GM19328 (cell line): Measurements from ENCODE around the gene OXGR1.
"Not testable (repeated sequence)": the region's sequence is repeated elsewhere in the genome, so short reads cannot be mapped to it uniquely, and the experiment has no call there.

Experiments used
- ATAC-seq: cut with Tn5 transposase; IDR thresholded peaks from one replicate; pipeline ENCODE4 v1.9.1; 2021; ENCODE audit warnings: mild to moderate bottlenecking, moderate library complexity; ENCODE audit not compliant: unreplicated experiment

The OXGR1 gene

DNA sequence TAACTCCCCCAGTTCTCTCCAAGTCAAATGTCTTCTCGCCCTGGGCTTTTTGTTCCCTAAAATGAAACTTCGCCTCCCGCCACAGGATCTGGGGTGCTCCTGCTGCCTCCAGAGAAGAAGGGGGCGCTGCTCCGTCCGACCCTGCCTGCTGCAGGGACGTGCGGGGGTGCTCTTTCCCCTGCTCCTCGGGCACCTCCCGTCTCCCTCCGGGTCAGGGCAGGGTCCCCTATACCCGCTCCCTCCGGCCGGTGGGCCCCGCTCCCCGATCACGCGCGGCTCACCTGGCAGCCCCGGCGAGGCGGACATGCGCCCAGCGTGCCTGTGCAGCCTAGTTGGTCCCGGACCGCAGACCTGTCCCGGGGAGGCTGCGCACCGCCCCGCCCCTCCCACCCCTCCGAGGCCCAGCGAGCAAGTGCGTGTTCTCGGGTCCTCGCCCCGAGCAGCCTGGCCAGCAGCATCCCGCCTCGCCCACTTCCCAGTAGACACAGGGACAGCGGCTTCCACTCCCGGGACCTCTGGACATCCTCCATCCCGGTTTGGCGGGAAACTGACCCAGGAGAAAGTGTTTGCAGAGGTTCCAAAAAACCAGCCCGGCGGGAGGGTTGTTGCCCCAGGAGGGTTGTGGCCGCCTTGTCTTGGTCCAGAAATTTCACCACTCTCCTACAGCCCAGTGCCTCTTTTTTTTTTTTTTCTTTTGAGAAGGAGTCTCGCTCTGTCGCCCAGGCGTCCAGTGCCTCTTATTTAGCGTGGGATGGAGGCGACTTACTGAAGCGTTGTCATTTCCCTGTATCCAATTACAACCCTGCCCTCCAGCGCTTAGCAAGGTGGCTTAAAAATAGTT is at the start of gene OXGR1:
Gene OXGR1, minus strand, starts transcription at position 460 of the 841 bp plus-strand sequence. CDS start 6,717 bp downstream, outside the sequence.
- ATAC-seq, result no peak

DNA sequence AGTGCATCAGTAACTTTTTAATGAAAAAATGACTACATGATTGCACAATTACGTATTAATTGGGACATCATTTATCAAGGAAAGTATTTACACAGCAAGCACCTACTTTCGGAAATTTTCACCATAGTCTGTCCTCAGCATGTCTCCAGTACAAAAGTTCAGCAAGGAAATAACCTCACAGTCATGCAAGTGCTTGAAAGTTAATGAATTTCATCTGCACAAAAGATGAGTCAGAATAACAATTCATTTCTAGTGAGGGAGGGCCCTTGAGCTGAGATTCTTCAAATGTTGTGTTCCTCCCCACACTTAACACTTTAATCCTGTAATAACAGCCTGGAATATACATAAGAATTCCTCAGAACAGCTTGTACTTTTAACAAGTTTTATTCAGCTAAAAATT is 49.0 kb upstream of the OXGR1 start:
- ATAC-seq, result no peak

DNA sequence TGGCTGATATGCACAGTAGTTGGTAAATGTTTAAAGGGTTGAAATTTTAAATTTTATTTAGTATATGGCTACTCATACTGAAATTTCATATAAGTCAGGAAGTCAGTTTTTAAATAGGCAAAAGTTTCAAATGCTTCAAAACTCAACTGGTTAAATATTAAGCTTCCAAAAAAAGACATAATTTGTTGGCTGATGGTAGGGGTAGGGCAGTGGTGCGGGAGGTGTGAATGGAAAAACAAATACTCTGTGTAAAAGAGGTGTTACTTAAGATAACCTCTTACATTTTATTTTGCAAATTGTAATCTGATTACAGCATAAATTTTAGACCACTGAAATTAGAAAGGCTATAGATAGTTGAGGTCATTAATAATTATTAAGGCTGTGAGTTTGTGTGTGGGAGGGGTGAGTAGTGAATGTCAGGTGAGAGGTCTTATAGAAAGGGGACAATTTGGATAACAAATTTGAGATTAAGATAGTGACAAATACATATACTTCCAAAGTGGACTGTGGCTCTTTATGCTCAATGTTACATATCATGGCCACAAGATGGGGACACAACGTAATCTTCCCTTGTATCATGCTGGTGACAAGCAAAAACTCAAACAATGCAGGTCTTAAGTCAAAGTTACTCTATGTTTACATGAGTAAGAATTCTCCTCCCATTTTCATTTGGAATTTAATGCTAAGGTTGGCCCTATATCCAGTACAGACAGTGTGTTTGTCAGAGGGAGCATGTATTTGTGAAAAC is 36.6 kb upstream of the OXGR1 start:
- no peak for ATAC-seq

DNA sequence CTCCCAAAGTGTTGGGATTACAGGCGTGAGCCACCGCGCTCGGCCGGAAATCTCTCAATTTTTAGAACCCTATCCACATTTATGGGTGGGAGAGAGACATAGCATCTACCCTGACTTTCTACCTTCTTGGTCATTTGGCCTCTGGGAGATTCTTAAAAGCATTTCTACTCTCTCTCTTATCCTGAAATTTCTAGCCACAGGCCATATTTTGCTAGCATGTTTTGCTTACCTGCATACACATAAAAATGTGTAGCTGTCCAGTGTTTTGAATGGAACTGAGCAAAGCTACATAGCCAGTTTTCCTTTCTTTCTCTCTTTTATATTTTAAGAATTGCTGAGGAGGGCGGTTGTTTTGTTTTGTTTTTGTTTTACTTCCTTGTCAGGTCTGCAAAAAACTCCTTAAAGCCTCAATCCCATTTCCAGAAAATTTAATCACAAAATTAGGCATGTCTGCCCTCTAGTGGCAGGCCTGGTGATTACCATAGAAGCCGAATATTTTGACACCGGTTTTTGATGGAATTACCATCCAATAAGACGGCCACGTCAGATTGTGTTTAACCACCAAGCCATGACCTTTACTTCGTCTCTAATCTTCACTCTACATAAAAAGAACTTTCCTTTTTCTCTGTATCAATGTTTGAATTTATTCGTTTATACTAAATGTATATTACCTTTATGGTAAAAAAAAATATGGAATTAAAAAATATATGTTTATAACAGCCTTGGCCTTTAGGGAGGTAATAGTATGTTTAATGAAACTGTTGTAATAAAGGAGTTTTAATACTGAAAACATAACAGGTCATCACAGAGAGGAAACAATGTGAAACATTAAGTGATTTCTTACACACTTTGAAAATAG is 34.4 kb upstream of the OXGR1 start:
- no peak for ATAC-seq

GRCh38 chr13:97027162-97027554 is 32.9 kb upstream of the OXGR1 start:
- no peak for ATAC-seq

DNA sequence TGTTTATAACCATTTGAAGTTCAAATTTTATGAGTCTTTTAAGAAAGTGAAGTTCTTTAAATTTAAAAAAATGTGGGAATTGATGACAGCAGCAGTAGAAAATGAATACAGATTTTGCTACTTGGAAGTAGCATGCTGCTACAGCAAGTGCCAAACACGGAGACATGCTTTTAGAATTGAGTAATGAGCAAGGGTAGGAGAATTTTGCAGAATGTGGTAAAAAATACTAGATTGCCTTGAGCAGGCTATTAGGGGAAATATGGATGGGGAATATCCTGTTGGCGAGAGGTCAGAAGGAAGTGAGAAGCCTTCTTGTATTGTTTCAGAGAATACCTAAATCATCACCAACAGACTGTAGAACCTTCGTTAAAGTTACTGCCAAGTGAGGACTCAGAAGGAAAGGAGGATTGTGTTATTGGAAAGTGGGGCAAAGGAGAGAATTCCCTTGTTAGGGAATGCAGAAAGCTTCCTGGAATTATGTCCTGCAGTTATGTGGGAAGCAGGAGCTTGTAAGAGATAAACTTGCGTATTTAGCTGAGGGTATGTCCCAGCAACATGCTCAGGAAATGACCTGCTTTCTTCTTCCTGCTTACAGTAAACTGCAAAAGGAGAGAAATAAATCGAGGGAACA is 32.4 kb upstream of the OXGR1 start:
- ATAC-seq, result no peak

- ATAC-seq, result not testable (repeated sequence)
These were observed 29.5 kb upstream of the OXGR1 start for GRCh38 chr13:97023812-97024211.

DNA sequence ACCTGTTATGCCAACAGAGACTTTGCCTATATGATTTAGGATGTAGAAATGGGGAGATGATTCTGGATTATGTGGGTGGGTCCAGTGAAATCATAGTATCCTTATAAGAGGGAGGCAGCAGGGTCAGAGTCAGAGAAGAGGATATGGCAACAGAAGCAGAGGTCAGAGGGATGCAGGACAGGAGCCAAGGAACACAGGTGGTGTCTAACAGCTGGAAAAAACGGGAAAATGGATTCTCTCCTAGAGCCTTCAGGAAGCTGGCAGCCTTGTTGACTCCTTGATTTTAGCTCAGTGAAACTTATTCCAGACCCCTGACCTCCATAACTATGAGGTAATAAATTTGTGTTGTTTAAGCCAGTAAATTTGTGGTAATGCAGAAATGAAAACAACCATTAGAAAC is 28.8 kb upstream of the OXGR1 start:
- no peak for ATAC-seq

DNA sequence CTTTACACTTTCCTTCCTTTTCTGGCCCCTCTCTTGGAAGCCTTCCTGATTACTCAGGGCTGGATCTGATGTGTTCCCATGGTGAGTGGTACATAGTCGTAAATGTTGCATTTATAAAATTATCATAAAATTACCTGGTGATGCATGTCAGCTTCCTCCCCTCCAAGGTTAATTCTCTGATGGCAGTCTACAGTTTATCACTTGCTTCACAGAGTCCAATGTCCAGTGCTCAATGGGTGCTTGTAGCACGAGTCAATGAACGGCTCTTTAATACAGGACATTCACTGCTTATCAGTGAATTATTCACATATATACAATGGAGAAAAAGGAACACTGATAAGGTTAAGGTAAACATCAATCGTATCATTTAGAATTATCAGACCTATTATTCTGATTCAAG is 27.0 kb upstream of the OXGR1 start:
- ATAC-seq, result no peak

DNA sequence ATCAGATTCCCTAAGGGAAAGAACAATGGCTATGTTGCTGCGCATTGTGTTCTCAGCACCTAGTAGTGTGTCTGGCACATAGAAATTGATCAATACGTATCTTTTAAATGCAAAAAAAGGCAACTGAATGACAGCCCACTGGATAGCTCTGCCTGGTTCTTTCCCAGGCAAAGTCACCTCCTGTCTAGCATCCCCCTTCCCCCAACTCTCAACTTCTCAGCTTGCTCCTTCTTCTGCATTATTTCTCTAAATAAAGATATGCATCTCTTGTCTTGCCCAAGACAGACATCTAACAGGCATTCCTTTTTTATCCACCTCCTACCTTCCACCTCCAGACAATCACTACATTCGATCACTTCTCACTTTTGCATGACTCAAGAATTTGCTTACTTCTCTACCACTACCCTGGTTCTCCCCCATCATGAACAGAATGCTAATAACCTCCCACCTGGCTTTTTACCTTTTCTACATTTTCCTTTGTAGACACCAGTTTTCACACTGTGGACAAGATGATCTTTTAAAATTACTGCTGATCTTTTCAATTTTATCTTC is 26.5 kb upstream of the OXGR1 start:
- no peak for ATAC-seq

DNA sequence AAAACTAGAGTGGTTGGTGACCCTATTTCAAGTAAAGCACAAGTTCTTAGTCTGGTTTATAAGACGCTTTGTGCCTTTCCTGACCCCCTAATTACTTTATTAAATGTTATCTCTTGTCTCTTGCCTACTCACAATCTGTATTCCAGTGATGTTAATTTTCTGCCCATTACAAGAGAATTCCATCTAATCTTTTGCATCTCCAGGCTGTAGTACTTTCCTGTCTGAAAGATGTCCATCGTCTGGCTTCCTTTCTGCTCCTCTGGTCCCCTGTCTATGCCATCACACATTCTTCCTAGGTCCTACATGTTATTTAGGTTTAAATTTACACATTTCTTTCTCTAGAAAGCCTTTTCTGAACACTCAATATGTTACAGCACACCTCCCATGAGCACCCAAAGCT is 25.9 kb upstream of the OXGR1 start:
- no peak for ATAC-seq

DNA sequence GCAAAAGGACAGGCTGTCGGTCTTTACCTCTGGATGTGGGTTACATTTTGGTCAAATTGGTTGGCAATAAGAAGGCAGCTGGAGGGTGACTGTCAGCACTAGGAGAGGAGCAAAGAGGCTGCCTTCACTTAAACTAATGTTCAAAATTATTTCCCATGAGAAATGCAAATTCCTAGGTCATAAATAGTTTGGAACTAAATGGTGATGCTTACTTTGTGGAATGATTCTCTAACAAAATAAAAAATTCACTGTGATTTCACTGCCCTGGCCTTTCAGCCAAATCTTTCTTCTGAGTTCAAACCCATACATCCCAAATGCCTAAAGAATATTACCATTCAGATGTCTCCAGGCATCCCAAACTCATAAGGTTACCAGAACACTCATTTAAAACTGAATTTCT is 25.0 kb upstream of the OXGR1 start:
- ATAC-seq, result no peak

DNA sequence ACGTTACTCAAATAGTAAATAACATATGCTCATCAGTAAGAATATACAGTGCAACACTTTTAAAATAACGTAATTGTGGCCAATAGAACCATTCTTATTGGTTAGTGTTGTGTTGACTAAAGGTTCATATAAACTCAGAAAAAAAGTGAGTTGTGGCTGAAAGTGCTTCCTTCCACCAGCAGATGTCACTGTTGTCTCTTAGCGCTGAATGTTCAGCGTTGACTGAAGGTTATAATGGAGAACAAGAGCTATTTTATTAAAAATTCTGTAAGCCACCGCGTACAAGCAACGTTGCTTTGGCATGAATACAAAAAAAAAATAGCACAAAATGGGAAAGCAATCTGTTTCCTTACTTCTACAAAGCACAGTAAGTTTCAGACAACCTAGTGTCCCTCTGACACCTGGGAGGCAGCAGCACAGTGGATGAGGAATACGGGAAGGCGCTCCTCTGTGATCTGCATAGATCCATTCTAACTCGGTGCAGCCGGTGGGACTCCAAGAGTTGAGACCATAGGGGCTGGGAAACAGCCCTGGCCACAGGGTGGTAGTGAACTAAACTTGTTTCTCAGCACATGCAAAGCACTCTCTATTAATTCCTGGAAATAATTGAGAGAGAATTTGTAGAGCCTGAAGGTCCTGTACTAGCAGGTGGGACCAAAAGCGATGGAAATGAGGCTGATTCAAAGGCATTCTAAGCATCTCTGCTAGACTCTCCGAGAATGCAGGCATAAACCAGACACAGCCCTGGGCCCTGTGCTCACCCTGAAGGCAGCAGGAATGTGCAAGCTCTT is 23.9 kb upstream of the OXGR1 start:
- ATAC-seq, result peak; percentile 89

DNA sequence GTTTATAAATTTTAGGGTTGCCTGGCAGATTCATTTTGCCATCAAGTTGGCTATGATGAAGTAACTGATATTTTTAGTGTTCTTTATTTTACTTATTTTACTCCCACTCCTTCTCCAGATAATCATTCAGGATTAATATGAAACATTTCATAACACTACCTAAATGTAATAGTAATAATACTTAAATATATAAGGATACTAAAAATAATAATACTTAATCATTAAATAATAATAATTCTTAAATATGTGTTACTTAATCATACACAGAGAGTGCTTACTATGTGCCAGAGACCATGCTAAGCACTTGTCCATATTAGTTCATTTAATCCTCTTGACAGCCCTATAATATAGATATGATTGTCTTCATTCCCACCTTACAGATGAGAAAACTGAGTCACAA is 23.0 kb upstream of the OXGR1 start:
- no peak for ATAC-seq

- no peak for ATAC-seq
These were observed 21.5 kb upstream of the OXGR1 start for GRCh38 chr13:97015661-97016350.

DNA sequence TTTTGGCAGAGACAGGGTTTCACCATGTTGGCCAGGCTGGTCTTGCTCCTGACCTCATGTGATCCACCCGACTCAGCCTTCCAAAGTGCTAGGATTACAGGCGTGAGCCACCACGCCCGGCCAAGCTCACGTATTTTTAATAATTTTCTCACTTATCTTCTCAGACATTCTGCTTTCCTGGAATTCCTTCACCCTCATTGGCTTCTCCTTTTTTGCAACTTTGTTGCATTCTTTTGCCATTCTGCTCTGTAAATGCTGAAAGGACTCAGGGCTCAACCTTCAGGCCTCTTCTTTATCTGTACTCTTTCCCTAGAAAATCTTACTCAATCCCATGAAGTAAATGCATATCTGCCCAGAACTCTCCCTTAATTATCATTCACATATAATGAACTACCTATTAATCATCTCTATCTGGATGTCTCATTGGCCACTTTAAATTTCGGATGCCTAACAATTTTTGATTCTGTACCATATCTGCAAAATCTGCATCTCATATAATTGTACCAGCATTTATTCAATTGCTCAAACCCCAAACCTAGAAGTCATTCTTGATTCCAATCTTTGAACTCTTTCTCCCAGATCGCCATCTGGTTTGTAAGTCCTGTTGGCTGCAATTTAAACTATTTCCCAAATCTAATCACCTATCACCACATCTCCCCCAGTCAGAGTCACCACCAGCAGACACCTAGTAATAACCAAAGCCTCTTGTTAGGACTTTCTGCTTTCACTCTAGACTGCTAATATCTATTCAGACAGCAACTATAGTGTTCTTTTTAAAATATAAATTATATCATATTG is 18.2 kb upstream of the OXGR1 start:
- ATAC-seq, result no peak

DNA sequence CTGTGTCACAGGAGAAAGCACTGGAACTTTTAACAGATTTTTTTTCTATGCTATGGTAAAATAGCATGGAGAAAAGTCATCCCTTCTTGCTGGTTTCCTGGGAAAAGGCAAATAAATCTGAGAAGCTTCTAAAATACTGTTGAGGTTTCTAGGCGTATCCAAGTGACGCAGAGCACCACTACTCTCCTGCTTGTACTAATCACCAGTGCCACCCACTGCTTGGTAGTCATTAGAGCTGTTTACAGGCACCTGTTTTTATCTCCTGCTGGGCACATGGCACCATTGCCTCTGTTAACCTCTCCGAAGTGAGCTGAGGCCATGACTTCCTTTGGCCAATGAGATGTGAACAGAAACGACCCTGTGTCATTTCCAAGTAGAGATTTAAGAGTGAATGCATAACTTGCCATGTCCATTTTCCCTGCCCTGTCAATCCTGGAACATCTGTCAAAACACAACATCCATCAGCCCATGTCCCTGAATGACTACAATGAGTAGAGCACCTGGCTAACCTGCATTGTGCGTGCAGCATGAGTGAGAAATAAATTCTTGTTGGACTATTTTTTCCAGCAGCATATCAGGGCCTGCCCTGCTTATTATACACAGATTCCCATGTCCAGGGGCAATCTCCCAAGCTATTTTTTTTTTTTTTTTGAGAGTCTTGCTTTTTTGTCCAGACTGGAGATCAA is 17.3 kb upstream of the OXGR1 start:
- ATAC-seq, result no peak

DNA sequence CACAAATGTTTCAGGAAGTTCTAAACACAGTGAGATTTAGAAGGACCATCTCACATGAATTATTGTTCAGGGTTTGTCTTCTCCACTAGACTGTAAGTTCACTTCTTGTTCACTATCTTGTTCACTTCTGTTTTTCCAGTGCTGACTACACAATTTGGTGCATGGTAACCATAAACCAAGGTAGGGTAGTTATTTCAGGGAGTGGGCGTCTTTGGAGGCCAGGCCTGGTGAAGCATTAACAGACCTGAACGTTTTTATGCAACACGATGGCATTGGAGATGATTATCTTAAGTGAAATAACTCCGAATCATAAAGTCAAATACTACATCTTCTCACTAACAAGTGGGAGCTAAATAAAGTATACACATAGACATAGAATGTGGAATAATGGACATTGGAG is 14.4 kb upstream of the OXGR1 start:
- ATAC-seq, result no peak
